Gastroesophageal sphincter (tissue), 4 donors: ENCODE data around the gene C14orf119. TPM values are rescaled to one million over a fixed set of nuclear protein-coding genes. Genes with fewer than 3 reads are reported as not detected.

Experiments
- ATAC-seq: fragments of 150-250 bp; one replicate; pipeline ENCODE4 v1.9.1; 2016; ENCODE audit warnings: mild to moderate bottlenecking, moderate library complexity
- H3K27ac ChIP-seq, 4 donors: fragments of 200-600 bp; sonication (generic) in 3 of 4; 1 replicate in 3 of 4; 2 replicates in 1 of 4; pipeline ENCODE4 v1.5.1; 2016 to 2019
- H3K27me3 ChIP-seq: fragments of 200-600 bp; sonication (generic); one replicate; pipeline ENCODE4 v1.5.1; 2019
- H3K36me3 ChIP-seq, 2 donors: fragments of 200-600 bp; sonication (generic); one replicate each; pipeline ENCODE4 v1.5.1; 2019; ENCODE audit warnings: control low read depth in 1 of 2
- H3K4me1 ChIP-seq, 3 donors: fragments of 200-600 bp; sonication (generic); 1 replicate in 2 of 3; 2 replicates in 1 of 3; pipeline ENCODE4 v1.5.1; 2016 to 2019; ENCODE audit warnings: control low read depth in 2 of 3
- H3K4me3 ChIP-seq, 2 donors: fragments of 200-600 bp; sonication (generic); one replicate each; pipeline ENCODE4 v1.5.1; 2019; ENCODE audit warnings: mild to moderate bottlenecking in 1 of 2, moderate library complexity in 1 of 2
- H3K9me3 ChIP-seq, 3 donors: fragments of 200-600 bp; sonication (generic); one replicate each; pipeline ENCODE4 v1.5.1; 2017 to 2019; ENCODE audit warnings: control low read depth in 2 of 3
- CTCF ChIP-seq, 4 experiments: fragments of 200-600 bp in 2 of 4; fragments of 450-650 bp in 2 of 4; sonication (generic) in 1 of 4; IDR thresholded peaks; one replicate each; pipeline ENCODE4 v1.5.1; 2017 to 2019; ENCODE audit warnings: antibody characterized with exemption in 4 of 4, mild to moderate bottlenecking in 2 of 4, moderate library complexity in 2 of 4
- EP300 ChIP-seq: sonication (generic); formaldehyde crosslinking; IDR thresholded peaks from one replicate; pipeline ENCODE4 v1.6.1; 2017; ENCODE audit warnings: antibody characterized with exemption, mild to moderate bottlenecking
- POLR2A ChIP-seq, 2 donors: fragments of 450-650 bp; IDR thresholded peaks; one replicate each; pipeline ENCODE4 v1.6.1; 2017; ENCODE audit warnings: antibody characterized with exemption in 2 of 2, mild to moderate bottlenecking in 2 of 2, moderate library complexity in 1 of 2
- POLR2AphosphoS5 ChIP-seq: sonication (generic); formaldehyde crosslinking; IDR thresholded peaks from one replicate; pipeline ENCODE4 v1.6.1; 2017; ENCODE audit warnings: antibody characterized with exemption
- WGBS, 2 donors: methylation state at CpG; one replicate each; pipeline ENCODE4 v1.1.5; 2018; ENCODE audit warnings: low coverage in 1 of 2; 5-methylcytosine and 5-hydroxymethylcytosine counted together
- total RNA-seq, 4 donors: library from RNA; depleted of rRNA; stranded (reverse); fragments of >200 nt; gene quantifications; one replicate each; pipeline ENCODE4 v1.1.0, GENCODE V29; 2016

Gene C14orf119
- total RNA-seq, 4 donors from 2014 or later, result 31.3 to 38.2 (median 33.4) TPM

GRCh38 chr14:23093526-23093925, 1.8 kb upstream of the C14orf119 start:
- peaks cover 0 to 50% (median 14%) of the 10 kb centered on the region in 3 donors for H3K4me1 ChIP-seq

GRCh38 chr14:23093991-23094665, 1.2 kb upstream of the C14orf119 start:
- H3K4me3 ChIP-seq, result peak overlapping the region; percentile 76 to 81
- peak overlapping the region; percentile 88 to 99 (median 94) for H3K27ac ChIP-seq
- no peaks in the 10 kb centered on the region for H3K27me3 ChIP-seq
- peaks cover 10 to 57% of the 10 kb centered on the region in 2 donors for H3K36me3 ChIP-seq
- H3K4me1 ChIP-seq, result peaks cover 0 to 50% (median 14%) of the 10 kb centered on the region in 3 donors
- 0% methylated on average over 2 to 12 of the region's 14 CpGs for WGBS, 2 donors
- ATAC-seq, result no peak
- no peaks in the 10 kb centered on the region for H3K9me3 ChIP-seq
- TF ChIP-seq POLR2A (IDR thresholded peaks at IDR 0.05) (no peak), EP300 (no peak)

More at GRCh38 chr14:23093526-23093925, 1.8 kb upstream of the C14orf119 start:
- peaks cover 10 to 57% of the 10 kb centered on the region in 2 donors for H3K36me3 ChIP-seq
- no peak for ATAC-seq
- no peaks in the 10 kb centered on the region for H3K27me3 ChIP-seq
- no peak for TF ChIP-seq CTCF (IDR thresholded peaks at IDR 0.05)
- no peak for TF ChIP-seq POLR2AphosphoS5
- no peak for TF ChIP-seq EP300
- TF ChIP-seq POLR2A (IDR thresholded peaks at IDR 0.05), result no peak
- WGBS, 2 donors, result 61 to 78% methylated on average over 2 of the region's 2 CpGs
- H3K4me3 ChIP-seq, result peak overlapping the region; percentile 76 to 81
- H3K27ac ChIP-seq, result peak overlapping the region in 1 of 4 donors; percentile 99
- H3K9me3 ChIP-seq, result no peaks in the 10 kb centered on the region

- Histone ChIP-seq H3K9me3 (no peaks in the 10 kb centered on the region), H3K36me3 (peaks cover 6 to 53% of the 10 kb centered on the region in 2 donors), H3K4me1 (peaks cover 0 to 50% (median 14%) of the 10 kb centered on the region in 3 donors)
Measured at GRCh38 chr14:23094666-23095195, 574 bp upstream of the C14orf119 start, which contains the start of gene ACIN1. ACIN1 (minus strand) TSS chr14:23095136; CDS start chr14:23095112, 24 bp downstream.

GRCh38 chr14:23097786-23098185, 2.5 kb downstream of the C14orf119 start:
- WGBS, 2 donors, result 88 to 100% methylated on average over 2 of the region's 7 CpGs
- no peak for ATAC-seq
- no peak for TF ChIP-seq POLR2AphosphoS5
- Histone ChIP-seq H3K9me3 (no peaks in the 10 kb centered on the region), H3K27ac (no peak overlapping the region), H3K4me3 (no peak overlapping the region), H3K4me1 (peaks cover 0 to 35% (median 14%) of the 10 kb centered on the region in 3 donors), H3K36me3 (peaks cover 0 to 23% of the 10 kb centered on the region in 2 donors), H3K27me3 (no peaks in the 10 kb centered on the region)

More at GRCh38 chr14:23094666-23095195, 574 bp upstream of the C14orf119 start, which contains the start of gene ACIN1:
- no peaks in the 10 kb centered on the region for H3K27me3 ChIP-seq
- H3K4me3 ChIP-seq, result peak within 1 kb of the TSS; percentile 76 to 85
- peak within 1 kb of the TSS; percentile 92 to 99 (median 96) for H3K27ac ChIP-seq
- 0 to 1% methylated on average over 12 to 29 of the region's 55 CpGs for WGBS, 2 donors
- TF ChIP-seq CTCF (IDR thresholded peaks at IDR 0.05) (peak in 1 of 4 experiments; percentile 8), POLR2AphosphoS5 (peak; percentile 54), POLR2A (IDR thresholded peaks at IDR 0.05) (peak; percentile 55 to 63), EP300 (no peak)
- ATAC-seq, result peak; percentile 72

GRCh38 chr14:23099212-23099861, 4.0 kb downstream of the C14orf119 start:
- ATAC-seq, result no peak
- Histone ChIP-seq H3K27me3 (no peaks in the 10 kb centered on the region), H3K9me3 (no peaks in the 10 kb centered on the region), H3K36me3 (peaks cover 0 to 20% of the 10 kb centered on the region in 2 donors), H3K27ac (no peak overlapping the region), H3K4me3 (no peak overlapping the region), H3K4me1 (peaks cover 0 to 22% (median 5%) of the 10 kb centered on the region in 3 donors)
- WGBS, 2 donors, result 17 to 88% methylated on average over 1 to 8 of the region's 10 CpGs
- TF ChIP-seq CTCF (IDR thresholded peaks at IDR 0.05), result no peak
- no peak for TF ChIP-seq POLR2A (IDR thresholded peaks at IDR 0.05)
- TF ChIP-seq EP300, result no peak
- no peak for TF ChIP-seq POLR2AphosphoS5
